KMS-11 (cell line): ENCODE data around the gene ADH1B.
"Not testable (repeated sequence)": the region's sequence is repeated elsewhere in the genome, so short reads cannot be mapped to it uniquely, and the experiment has no call there.

Source experiments
- H2AFZ ChIP-seq: fragments of 200-600 bp; sonication (generic); 2 replicates; pipeline ENCODE4 v1.6.1; 2016; ENCODE audit warnings: antibody characterized with exemption, mixed run types, low read depth
- H3K27ac ChIP-seq: fragments of 200-600 bp; sonication (generic); 2 replicates; pipeline ENCODE4 v1.6.1; 2016; ENCODE audit warnings: mild to moderate bottlenecking, mixed run types
- H3K27me3 ChIP-seq: fragments of 200-600 bp; sonication (generic); 2 replicates; pipeline ENCODE4 v1.6.1; 2017; ENCODE audit warnings: mild to moderate bottlenecking, low read depth, mixed run types, moderate library complexity; ENCODE audit not compliant: insufficient read depth
- H3K36me3 ChIP-seq: fragments of 200-600 bp; sonication (generic); 2 replicates; pipeline ENCODE4 v1.6.1; 2017; ENCODE audit warnings: mild to moderate bottlenecking, mixed run types; ENCODE audit not compliant: insufficient read depth
- H3K4me1 ChIP-seq: fragments of 200-600 bp; sonication (generic); 2 replicates; pipeline ENCODE4 v1.6.1; 2016; ENCODE audit warnings: mild to moderate bottlenecking, low read depth, mixed run types; ENCODE audit not compliant: poor library complexity, severe bottlenecking
- H3K4me2 ChIP-seq: fragments of 200-600 bp; sonication (generic); 2 replicates; pipeline ENCODE4 v1.7.0; 2016; ENCODE audit warnings: mild to moderate bottlenecking, mixed run types
- H3K4me3 ChIP-seq: fragments of 200-600 bp; sonication (generic); IDR thresholded peaks from 2 replicates; pipeline ENCODE4 v1.6.1; 2017; ENCODE audit warnings: low read depth, low read length, mixed read lengths; ENCODE audit not compliant: insufficient read depth
- H3K79me2 ChIP-seq: fragments of 200-600 bp; sonication (generic); 2 replicates; pipeline ENCODE4 v1.6.1; 2016; ENCODE audit warnings: low read depth, mixed run types; ENCODE audit not compliant: insufficient read depth
- H3K9ac ChIP-seq: fragments of 200-600 bp; sonication (generic); 2 replicates; pipeline ENCODE4 v1.6.1; 2016; ENCODE audit warnings: mild to moderate bottlenecking, mixed run types
- H4K20me1 ChIP-seq: fragments of 200-600 bp; sonication (generic); 2 replicates; pipeline ENCODE4 v1.6.1; 2016; ENCODE audit warnings: mild to moderate bottlenecking, mixed run types; ENCODE audit not compliant: insufficient read depth
- TF ChIP-seq, protein P1 (sequence below): fragments of 200-600 bp; sonication (generic); conservative IDR thresholded peaks from 2 replicates; pipeline ENCODE4 v1.6.1; 2017; ENCODE audit warnings: low read depth, mild to moderate bottlenecking, antibody characterized with exemption, low read length, moderate library complexity, mixed read lengths

ADH1B gene

GRCh38 chr4:99352602-99353537, 31.7 kb upstream of the ADH1B start, which contains the start of gene ADH1C:
TSS of gene ADH1C (minus strand) at chr4:99352746. CDS start at chr4:99352675, 71 bp downstream.
- Histone ChIP-seq H3K4me2 (no peak within 1 kb of the TSS), H3K79me2 (no peaks in the 10 kb centered on the region), H4K20me1 (no peaks in the 10 kb centered on the region), H3K4me3 (no peak within 1 kb of the TSS), H3K27ac (no peak within 1 kb of the TSS), H3K36me3 (no peaks in the 10 kb centered on the region), H2AFZ (no peak within 1 kb of the TSS), H3K27me3 (no peaks in the 10 kb centered on the region), H3K9ac (no peak within 1 kb of the TSS), H3K4me1 (no peaks in the 10 kb centered on the region)
- TF ChIP-seq, protein P1, sequence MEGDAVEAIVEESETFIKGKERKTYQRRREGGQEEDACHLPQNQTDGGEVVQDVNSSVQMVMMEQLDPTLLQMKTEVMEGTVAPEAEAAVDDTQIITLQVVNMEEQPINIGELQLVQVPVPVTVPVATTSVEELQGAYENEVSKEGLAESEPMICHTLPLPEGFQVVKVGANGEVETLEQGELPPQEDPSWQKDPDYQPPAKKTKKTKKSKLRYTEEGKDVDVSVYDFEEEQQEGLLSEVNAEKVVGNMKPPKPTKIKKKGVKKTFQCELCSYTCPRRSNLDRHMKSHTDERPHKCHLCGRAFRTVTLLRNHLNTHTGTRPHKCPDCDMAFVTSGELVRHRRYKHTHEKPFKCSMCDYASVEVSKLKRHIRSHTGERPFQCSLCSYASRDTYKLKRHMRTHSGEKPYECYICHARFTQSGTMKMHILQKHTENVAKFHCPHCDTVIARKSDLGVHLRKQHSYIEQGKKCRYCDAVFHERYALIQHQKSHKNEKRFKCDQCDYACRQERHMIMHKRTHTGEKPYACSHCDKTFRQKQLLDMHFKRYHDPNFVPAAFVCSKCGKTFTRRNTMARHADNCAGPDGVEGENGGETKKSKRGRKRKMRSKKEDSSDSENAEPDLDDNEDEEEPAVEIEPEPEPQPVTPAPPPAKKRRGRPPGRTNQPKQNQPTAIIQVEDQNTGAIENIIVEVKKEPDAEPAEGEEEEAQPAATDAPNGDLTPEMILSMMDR, result no peak

- H3K4me3 ChIP-seq, result no peak overlapping the region
- H3K9ac ChIP-seq, result no peak overlapping the region
- no peak overlapping the region for H3K4me2 ChIP-seq
- H3K36me3 ChIP-seq, result no peaks in the 10 kb centered on the region
- H3K27ac ChIP-seq, result no peak overlapping the region
- no peaks in the 10 kb centered on the region for H4K20me1 ChIP-seq
- H3K27me3 ChIP-seq, result no peaks in the 10 kb centered on the region
- no peaks in the 10 kb centered on the region for H3K4me1 ChIP-seq
- H2AFZ ChIP-seq, result no peak overlapping the region
- no peaks in the 10 kb centered on the region for H3K79me2 ChIP-seq
- TF ChIP-seq, protein P1, result no peak
Measured at GRCh38 chr4:99351487-99351886, 30.3 kb upstream of the ADH1B start.

DNA sequence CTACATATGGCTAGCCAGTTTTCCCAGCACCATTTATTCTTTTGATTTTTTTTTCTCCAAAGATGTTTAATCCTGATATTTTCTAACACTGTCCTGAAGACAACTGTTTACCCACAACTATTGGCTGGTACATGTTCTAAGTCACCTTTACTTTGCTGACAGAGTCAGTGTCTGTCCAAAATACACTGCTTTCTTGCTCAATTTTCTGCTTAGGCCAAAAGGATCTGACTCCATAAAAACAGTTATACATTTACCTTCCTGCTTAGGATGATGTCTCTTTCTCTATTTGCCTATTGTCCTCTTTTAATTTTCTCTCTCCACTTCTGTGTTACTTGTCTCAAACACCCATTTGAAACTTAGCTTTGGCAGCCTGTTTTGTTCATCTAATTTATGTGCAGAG, 28.1 kb upstream of the ADH1B start:
- no peak overlapping the region for H3K27ac ChIP-seq
- H3K4me3 ChIP-seq, result no peak overlapping the region
- no peak overlapping the region for H2AFZ ChIP-seq
- H3K4me2 ChIP-seq, result no peak overlapping the region
- no peaks in the 10 kb centered on the region for H3K79me2 ChIP-seq
- H3K9ac ChIP-seq, result no peak overlapping the region
- TF ChIP-seq, protein P1, result no peak
- H3K36me3 ChIP-seq, result no peaks in the 10 kb centered on the region
- no peaks in the 10 kb centered on the region for H3K27me3 ChIP-seq
- H3K4me1 ChIP-seq, result no peaks in the 10 kb centered on the region
- no peaks in the 10 kb centered on the region for H4K20me1 ChIP-seq

- H3K36me3 ChIP-seq, H4K20me1 ChIP-seq, H3K4me3 ChIP-seq, H3K27ac ChIP-seq, H3K9ac ChIP-seq, H2AFZ ChIP-seq, H3K27me3 ChIP-seq, H3K4me2 ChIP-seq, H3K4me1 ChIP-seq, H3K79me2 ChIP-seq: not testable (repeated sequence)
Measured at GRCh38 chr4:99342624-99343023, 21.4 kb upstream of the ADH1B start.

DNA sequence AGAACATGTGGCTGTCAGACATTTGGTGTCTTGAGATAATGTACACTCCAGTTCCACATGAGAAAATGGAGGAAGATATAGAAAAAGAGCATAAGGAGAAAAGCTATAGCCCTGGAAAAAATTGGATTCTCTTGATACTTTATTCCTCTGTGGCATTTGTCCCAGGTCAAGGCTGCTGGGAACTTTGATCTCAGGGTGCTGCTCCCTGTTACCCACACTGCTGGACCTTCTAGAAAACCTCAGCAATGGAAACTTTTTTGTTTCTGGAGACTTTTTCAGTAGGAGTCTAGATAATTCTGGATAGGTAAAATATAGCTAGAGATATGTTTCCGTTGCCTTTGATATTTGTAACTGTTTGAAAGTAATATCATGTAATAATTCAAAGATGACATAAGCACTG, 20.2 kb upstream of the ADH1B start:
- H3K4me1 ChIP-seq, result no peaks in the 10 kb centered on the region
- H3K4me2 ChIP-seq, result no peak overlapping the region
- TF ChIP-seq, protein P1, result no peak
- no peak overlapping the region for H2AFZ ChIP-seq
- H3K79me2 ChIP-seq, result no peaks in the 10 kb centered on the region
- no peaks in the 10 kb centered on the region for H4K20me1 ChIP-seq
- H3K27ac ChIP-seq, result no peak overlapping the region
- no peaks in the 10 kb centered on the region for H3K27me3 ChIP-seq
- H3K9ac ChIP-seq, result no peak overlapping the region
- H3K36me3 ChIP-seq, result no peaks in the 10 kb centered on the region
- H3K4me3 ChIP-seq, result no peak overlapping the region
